GM10847 (cell line): ENCODE results near the gene SDHB.

Experiments
- POLR2A ChIP-seq: IDR thresholded peaks from 2 replicates; pipeline ENCODE4 v1.6.1; 2011; ENCODE audit not compliant: insufficient read length; ENCODE audit errors: extremely low read depth

The SDHB gene

GRCh38 chr1:17080880-17081279 is 27.0 kb upstream of the SDHB start:
- no peak for TF ChIP-seq POLR2A

GRCh38 chr1:17080085-17080759 is 26.4 kb upstream of the SDHB start:
- TF ChIP-seq POLR2A, result no peak

GRCh38 chr1:17078991-17079868 is 25.4 kb upstream of the SDHB start:
- no peak for TF ChIP-seq POLR2A

- TF ChIP-seq POLR2A, result no peak
Measured at GRCh38 chr1:17075470-17076255, 21.8 kb upstream of the SDHB start.

DNA sequence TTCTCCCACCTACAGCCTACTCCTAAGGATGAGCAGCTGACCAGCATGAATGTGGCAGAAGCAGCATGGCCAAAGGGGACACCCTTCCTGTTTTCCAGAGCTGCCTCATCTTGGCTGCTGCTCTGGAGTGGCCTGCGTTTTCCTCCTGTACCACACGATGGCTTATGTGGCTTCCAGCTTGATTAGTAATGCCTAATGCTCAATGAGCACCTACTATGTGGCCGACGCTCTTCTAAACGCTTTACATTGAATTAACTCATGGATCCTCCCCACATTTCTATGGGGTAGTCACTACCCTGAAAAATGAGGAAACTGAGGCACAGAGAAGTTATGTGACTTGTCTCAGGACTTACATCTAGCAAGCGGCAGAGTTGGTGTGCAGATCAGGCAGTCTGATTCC is 18.0 kb upstream of the SDHB start:
- no peak for TF ChIP-seq POLR2A

- no peak for TF ChIP-seq POLR2A
Measured at GRCh38 chr1:17070163-17070525, 16.3 kb upstream of the SDHB start.

DNA sequence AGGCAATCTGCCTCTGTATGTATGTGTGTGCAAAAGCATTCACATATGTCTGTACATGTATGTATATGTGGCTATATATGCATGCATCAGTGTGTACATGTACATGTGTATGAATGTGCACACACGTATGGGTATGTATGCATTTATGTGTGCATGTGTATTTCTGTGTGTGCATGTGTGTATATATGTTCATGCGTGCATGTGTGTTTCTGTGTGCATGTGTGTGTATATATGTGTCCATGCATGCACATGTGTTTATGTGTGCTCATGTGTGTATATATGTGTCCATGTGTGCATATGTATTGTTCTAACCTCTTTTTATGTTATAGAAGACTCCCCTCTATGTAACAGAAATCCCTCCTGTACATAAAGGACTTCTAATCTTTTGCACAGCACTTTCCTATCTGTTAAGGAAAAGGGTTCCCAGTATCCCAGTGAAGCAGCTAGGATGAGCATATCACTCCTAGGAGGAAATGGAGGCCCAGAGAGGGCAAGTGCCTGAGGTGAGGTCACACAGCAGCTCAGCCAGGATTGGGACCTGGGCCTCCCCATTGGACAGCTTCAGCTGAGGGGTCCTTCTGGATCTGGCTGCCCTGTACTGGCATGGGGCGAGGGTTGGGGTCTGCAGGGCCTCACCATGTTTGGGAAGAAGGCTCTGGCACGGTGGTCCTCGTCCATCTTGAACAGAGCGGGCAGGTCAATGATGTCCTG is 15.8 kb upstream of the SDHB start:
- no peak for TF ChIP-seq POLR2A

DNA sequence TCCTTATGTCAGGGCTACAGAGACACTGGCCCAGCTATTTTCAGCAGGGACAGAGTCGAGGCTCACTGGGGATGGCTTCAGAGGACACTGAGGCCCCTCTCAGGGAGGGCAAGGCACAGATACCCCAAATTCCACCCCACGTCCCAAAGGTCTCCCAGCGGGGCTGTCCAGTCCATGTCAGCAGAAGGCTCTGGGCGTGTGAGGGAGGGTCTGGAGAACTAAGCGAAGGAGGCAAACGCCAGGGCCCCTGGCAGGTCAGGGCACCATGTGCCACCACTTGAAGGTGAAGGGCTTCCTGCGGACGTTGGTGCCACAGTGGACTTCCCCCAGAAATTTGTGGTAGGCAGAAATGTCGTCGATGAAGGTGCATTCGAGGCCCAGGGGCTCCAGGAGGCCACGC is 15.0 kb upstream of the SDHB start:
- TF ChIP-seq POLR2A, result no peak

- no peak for TF ChIP-seq POLR2A
Measured at GRCh38 chr1:17067465-17068240, 13.8 kb upstream of the SDHB start.

DNA sequence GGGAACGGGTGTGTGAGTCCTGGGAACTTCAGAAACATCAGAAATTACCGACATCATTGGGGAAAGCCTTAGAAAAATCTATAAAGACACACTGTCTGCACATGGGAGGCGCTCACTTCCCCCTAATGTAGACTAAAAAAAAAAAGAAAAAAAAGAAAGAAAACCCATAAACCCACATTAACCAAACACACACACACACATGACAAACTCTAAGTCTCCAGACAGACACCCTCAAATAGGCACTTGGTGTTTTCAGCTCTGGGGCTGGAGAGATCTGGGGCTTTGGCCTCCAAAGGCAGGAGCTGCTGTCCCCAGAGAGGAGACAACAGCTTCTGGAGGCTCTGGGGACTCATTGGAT is 13.2 kb upstream of the SDHB start:
- no peak for TF ChIP-seq POLR2A

DNA sequence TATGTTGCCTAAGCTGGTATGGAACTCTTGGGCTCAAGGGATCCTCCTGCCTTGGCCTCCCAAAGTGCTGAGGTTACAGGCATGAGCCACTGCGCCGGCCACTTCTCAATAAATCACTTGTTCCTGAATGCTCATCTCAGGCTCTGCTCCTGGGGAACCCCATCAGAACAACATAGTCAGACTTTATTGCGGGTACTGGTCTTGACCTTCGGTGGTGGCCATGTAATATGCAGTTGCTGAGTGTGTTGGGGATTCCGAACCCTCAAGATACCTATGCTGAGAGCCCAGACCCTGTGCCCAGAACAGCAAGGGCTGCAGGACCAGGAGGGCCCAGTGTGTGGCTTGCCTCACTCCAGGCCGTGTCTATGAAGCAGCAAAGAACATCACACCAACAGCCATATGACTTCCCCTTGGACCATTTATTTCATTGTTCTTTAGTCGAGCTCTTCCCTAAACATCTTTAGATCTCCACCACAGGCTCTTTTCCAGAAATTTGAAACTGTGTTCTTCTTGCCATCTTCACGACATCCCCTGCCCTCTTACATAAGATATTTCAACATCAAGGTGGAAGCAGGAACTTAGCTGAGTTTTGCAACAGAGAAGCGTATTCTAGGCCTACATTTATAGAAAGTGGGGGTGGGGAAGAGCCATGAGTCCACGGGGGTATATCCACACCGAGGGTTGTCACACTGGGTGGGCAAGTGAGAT is 12.7 kb upstream of the SDHB start:
- TF ChIP-seq POLR2A, result no peak

DNA sequence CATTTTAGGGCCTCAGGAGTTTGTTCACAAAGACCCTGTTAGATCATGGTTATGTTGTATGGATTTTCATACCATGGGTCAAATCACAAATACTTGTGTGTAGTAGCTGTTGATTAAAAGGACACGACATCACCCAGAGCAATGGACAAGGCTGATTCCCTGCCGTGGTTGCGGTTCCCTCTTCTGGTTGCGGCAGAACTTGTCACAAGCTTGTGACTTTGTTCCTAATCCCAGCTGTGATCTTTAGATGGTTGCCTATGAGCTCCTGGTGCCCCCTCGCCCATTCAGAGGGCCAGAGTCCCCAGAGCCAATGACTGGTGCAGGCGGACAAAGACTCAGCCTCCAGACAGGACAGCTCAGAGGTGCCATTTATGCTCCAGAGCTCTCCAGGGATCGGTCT is 11.8 kb upstream of the SDHB start:
- TF ChIP-seq POLR2A, result no peak

DNA sequence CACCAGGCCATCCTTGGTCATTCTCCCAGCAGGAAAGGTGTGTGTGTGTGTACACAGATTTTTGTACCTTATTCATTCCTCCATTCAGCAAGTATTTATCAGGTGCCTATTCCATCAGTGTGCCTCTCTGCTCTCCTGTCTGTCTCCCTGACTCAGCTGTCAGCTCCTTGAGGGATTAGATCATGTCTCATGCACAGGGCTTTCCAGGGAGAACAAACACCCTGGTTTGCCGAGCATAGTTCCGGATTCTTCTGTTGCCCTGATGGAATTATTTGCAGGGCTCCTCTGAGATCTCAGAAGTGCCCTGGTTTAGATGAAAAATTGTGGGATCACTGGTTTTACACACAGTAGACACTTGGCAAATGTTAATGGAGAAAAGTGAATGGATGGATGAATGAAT is 8.1 kb upstream of the SDHB start:
- no peak for TF ChIP-seq POLR2A

DNA sequence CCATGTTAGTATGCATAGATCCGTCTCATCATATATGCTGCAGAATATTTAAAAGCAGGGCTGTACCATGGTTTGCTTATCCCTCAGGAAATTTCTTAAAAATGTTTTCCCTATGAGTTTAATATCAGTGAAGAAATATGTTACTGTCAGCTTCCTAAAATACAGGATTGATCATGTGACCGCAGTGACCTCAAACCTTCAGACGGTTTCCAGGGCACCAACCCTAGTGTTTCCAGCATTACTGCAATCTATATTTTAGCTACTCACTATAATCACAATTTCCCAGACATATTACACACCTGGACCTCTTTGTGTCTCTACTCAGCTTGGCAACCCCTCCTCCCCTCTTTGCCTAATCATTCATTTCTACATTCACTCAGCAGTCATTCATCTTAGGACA is 7.7 kb upstream of the SDHB start:
- TF ChIP-seq POLR2A, result no peak

GRCh38 chr1:17060306-17060749 is 6.5 kb upstream of the SDHB start:
- no peak for TF ChIP-seq POLR2A
